GM12891 (cell line): ENCODE results near the gene RAB9A.
"Not testable (repeated sequence)": the region's sequence is repeated elsewhere in the genome, so short reads cannot be mapped to it uniquely, and the experiment has no call there.

Source experiments
- DNase-seq: peaks from one replicate; pipeline ENCODE4 v3.0.0; 2011; ENCODE audit warnings: low spot score; ENCODE audit not compliant: insufficient read length
- FAIRE-seq: peaks from 2 replicates; lab custom pipeline; 2011; peaks lifted over from hg19 to GRCh38; lab: Jason Lieb, UNC
- PAX5 ChIP-seq: IDR thresholded peaks from 2 replicates; pipeline ENCODE4 v1.6.1; 2011; ENCODE audit warnings: low read length, moderate library complexity, mild to moderate bottlenecking; ENCODE audit not compliant: insufficient read depth, severe bottlenecking
- POLR2A ChIP-seq: IDR thresholded peaks from 2 replicates; pipeline ENCODE4 v1.6.1; 2011; ENCODE audit warnings: low read depth, low read length, control low read depth
- POLR2AphosphoS5 ChIP-seq: IDR thresholded peaks from 2 replicates; pipeline ENCODE4 v1.6.1; 2011; ENCODE audit warnings: low read depth, low read length, control low read depth
- POU2F2 ChIP-seq: IDR thresholded peaks from 2 replicates; pipeline ENCODE4 v1.6.1; 2011; ENCODE audit warnings: low read depth, mild to moderate bottlenecking, control low read depth, low read length, moderate library complexity
- SPI1 ChIP-seq: IDR thresholded peaks from 2 replicates; pipeline ENCODE4 v1.6.1; 2011; ENCODE audit warnings: low read depth, low read length, control low read depth
- TAF1 ChIP-seq: IDR thresholded peaks from 2 replicates; pipeline ENCODE4 v1.6.1; 2011; ENCODE audit warnings: low read depth, low read length, control low read depth

Gene RAB9A

DNA sequence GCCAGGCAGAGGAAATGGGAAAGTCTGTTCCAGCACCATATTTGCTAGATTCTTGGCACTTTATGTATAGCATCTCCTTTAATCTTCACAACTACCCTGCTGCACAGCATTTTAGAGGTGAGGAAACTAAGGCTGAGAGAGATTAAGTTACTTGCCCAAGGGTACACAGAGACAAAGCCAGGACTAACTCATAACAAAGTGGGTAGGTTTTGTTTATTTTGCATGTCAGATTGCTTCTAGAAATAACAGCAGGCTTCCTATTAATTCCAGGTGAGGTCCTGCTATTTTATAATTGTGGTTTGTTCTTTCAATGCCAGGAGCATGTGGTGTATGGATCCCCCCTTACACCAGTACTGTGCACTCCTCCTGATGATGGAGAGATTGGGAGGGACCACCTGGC is 21.0 kb upstream of the RAB9A start:
- no peak for TF ChIP-seq POLR2AphosphoS5
- no peak for TF ChIP-seq PAX5
- TF ChIP-seq SPI1: no peak
- no peak for TF ChIP-seq TAF1
- TF ChIP-seq POU2F2: no peak
- no peak for TF ChIP-seq POLR2A
- peak; percentile 35 for FAIRE-seq

DNA sequence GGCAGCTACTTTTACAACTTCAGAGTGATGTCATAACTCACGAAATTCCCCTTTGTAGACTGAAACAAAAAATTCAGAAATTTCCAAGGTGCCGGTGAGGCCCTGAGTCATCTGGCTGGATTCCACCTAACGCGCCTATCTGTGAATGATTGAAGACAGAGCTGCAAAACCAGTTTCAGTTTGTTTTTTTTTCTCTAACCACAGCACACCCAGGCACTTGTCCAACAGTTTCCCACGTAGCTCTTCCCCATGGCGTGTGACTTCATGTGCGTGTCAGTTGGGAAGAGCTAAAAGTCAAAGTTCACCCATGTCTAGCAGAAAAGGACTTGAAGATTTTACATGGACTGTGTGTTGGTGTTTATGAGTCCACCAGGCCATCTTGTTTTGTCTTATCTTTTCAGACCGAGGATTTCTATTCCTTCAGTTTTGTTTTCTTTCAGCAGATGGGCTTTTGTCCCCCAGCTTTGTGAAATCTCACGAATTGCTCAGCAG is 19.6 kb upstream of the RAB9A start:
- FAIRE-seq (peak; percentile 65), DNase-seq (no peak)
- TF ChIP-seq TAF1 (0 out of 2 replicates have a peak, but pooled peaks have one; percentile 13), POLR2AphosphoS5 (no peak)

More for the DNA sequence above, 21.0 kb upstream of the RAB9A start:
- no peak for DNase-seq

DNA sequence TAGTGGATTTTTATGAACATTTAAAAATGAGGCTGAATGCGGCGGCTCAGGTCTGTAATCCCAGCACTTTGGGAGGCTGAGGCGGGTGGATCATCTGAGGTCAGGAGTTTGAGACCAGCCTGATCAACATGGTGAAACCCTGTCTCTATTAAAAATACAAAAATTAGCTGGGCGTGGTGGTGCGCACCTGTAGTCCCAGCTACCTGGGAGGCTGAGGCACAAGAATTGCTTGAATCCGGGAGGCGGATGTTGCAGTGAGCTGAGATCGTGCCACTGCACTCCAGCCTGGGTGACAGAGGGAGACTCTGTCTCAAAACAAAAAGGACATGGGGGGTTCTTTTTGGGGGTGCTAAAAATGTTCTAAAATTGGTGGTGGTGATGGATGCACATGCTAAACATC is 19.2 kb upstream of the RAB9A start:
- not testable (repeated sequence) for DNase-seq, FAIRE-seq

DNA sequence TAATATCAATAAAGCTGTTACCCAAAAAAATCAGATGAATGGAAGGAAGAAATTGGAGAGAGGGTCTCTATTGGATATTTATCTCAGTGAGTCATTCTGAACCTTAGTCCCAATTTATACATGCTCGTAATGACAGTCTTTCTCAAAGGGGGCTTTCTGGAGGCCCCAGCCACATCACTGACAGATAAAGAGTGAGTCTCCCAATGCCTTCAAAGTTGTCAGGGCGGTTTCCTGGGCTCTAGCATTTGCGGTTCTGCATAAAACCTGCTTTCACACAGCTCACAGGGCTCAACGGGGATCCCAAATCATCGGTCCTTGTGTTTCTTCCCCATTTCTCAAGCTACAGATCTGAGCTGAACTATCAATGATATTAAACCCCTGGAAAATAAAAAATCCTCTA is 18.7 kb upstream of the RAB9A start:
- no peak for FAIRE-seq
- TF ChIP-seq PAX5 (no peak), TAF1 (no peak), SPI1 (no peak), POLR2AphosphoS5 (no peak), POU2F2 (no peak), POLR2A (no peak)
- DNase-seq: no peak

DNA sequence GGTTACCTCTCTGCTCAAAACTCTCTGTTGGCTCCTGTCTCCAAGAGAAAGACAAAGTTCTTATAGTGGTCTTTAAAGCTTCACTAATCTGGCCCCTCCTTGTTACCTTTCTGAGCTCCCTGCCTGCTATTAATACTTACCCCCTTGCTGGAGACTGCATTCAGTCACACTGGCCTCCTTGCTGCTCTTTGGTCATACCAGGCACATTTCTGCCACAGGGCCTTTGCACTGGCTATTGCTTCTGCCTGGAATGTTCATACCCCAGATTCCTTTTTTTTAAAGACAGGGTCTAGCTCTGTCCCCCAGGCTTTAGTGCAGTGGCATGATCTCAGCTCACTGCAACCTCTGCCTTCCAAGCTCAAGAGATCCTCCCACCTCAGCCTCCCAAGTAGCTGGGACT is 15.9 kb upstream of the RAB9A start:
- FAIRE-seq: no peak
- no peak for DNase-seq
- TF ChIP-seq POU2F2: no peak
- TF ChIP-seq TAF1: no peak
- TF ChIP-seq POLR2A: no peak
- no peak for TF ChIP-seq POLR2AphosphoS5
- no peak for TF ChIP-seq PAX5
- no peak for TF ChIP-seq SPI1

DNA sequence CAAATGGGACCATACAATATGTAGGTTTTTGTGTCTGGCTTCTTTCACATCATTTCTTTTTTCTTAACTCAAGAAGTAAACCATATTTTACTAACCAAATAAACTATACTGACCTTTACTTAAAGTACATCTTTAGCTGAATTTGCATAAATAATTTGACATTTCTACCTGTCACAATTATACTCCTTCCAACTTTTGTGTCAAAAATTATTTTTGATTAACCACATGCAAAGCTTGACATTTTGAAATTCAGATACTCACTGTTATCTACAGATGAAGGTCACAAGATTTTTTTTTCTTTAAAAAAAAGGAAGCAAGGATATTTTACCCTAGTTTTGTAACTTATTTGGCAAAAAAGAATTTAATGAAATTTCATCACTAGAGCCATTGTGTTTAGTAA is 12.0 kb upstream of the RAB9A start:
- DNase-seq: no peak
- no peak for TF ChIP-seq POLR2A
- TF ChIP-seq POU2F2: no peak
- TF ChIP-seq POLR2AphosphoS5: no peak
- no peak for TF ChIP-seq SPI1
- no peak for TF ChIP-seq TAF1
- TF ChIP-seq PAX5: no peak
- FAIRE-seq: no peak

DNA sequence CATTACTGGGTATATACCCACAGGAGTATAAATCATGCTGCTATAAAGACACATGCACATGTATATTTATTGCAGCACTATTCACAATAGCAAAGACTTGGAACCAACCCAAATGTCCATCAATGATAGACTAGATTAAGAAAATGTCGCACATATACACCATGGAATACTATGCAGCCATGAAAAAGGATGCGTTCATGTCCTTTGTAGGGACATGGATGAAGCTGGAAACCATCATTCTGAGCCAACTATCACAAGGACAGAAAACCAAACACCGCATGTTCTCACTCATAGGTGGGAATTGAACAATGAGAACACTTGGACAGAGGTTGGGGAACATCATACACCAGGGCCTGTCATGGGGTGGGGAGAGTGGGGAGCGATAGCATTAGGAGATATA is 9.2 kb upstream of the RAB9A start:
- not testable (repeated sequence) for DNase-seq, FAIRE-seq

DNA sequence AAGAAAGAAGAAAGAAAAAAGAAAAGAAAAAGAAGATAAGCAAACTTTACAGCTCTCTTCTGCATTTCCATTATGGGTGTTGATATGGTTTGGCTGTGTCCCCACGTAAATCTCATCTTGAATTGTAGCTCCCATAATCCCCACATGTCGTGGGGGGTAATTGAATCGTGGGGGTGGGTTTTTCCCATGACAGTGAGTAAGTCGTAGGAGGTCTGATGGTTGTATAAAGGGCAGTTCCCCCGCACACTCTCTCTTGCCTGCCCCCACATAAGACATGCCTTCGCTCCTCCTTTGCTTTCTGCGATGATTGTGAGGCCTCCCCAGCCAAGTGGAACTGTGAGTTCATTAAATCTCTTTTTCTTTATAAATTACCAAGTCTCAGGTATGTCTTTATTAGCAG is 7.3 kb upstream of the RAB9A start:
- FAIRE-seq (no peak), DNase-seq (no peak)
- TF ChIP-seq SPI1 (no peak), POU2F2 (no peak), POLR2AphosphoS5 (no peak), PAX5 (no peak), TAF1 (no peak), POLR2A (no peak)

DNA sequence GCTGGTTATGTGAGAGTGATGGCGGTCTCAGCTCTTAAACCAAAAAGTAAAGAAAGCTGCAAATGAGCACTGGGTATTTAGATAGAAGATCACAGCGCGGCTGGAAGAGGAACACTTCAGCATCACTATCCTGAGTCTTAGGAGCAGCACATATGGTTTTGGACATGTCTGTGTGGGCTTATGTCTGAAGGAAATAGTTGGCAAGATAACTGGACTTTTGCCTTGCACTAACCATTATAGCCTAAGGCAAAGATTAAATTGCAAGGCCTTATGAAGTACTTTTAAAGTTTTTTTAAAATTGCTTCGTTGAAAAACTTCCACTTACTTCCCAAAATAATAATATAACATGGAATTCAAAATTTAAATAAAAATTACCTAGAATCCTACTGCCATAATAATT is 4.6 kb upstream of the RAB9A start:
- no peak for DNase-seq
- TF ChIP-seq POLR2A (no peak), SPI1 (no peak), POLR2AphosphoS5 (no peak), PAX5 (no peak), TAF1 (no peak)

DNA sequence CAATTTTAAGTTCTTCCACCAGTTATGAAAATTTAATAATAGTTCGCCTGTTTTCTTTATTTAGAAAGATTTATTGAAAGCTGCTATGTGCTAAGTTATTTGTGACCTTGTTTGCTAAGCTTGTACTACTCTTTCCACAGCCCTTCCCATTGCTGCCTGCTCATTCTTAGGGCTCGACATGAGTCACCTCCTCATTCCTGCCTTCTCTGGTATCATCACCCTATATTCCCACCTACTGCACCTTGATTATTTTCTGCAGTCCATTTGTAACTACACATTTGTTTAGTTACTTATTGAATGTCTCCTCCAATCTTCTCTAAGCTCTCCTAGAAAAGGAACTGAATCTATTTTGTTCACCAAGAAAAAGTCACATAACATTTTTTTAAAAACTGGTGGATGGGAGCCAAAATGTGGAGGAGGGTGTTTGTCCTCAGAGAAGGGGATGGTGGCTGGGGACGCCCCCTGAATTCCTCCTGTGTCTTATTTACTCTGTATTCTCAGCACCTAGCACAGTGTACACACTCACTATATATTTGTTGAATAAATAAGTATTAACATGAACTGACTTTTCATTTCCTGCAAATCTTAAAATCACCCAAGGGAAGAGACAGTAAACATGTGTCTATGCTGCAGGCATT is 3.7 kb upstream of the RAB9A start:
- DNase-seq: no peak
- TF ChIP-seq POU2F2 (no peak), POLR2AphosphoS5 (no peak), POLR2A (no peak), SPI1 (no peak), PAX5 (no peak)
- no peak for FAIRE-seq

More for the DNA sequence above, 4.6 kb upstream of the RAB9A start:
- peak; percentile 13 for FAIRE-seq

DNA sequence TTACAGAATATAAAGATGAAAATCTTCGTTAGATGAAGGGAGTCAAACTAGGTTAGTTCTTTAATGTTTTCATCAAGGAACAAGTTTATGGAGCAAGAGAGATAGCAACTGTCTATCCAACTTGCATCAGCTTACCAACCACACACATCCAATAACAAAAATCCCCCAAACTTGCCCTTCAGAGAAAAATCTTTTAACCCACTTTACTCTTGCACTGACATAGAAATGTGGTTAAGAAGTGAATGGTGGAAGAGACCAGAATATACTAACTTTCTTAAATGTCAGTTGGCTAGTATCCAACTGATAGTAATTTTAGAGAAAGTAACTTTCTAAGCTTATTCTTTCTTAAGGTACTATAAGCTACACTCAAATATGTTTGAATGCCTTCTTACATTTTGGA is 1.7 kb upstream of the RAB9A start:
- FAIRE-seq (no peak), DNase-seq (no peak)
- TF ChIP-seq POU2F2 (no peak), POLR2AphosphoS5 (no peak), PAX5 (no peak), POLR2A (no peak), SPI1 (no peak), TAF1 (no peak)
